Ovary (tissue), 3 donors: ENCODE data around the gene C16orf90.

Experiments
- EP300 ChIP-seq: sonication (generic); formaldehyde crosslinking; IDR thresholded peaks from one replicate; pipeline ENCODE4 v1.6.1; 2017; ENCODE audit warnings: antibody characterized with exemption
- POLR2A ChIP-seq: fragments of 450-650 bp; IDR thresholded peaks from one replicate; pipeline ENCODE4 v1.6.1; 2017; ENCODE audit warnings: antibody characterized with exemption, mild to moderate bottlenecking, moderate library complexity
- TF ChIP-seq, protein P1 (sequence below), 3 donors: fragments of 450-650 bp in 2 of 3; fragments of 200-600 bp in 1 of 3; IDR thresholded peaks; one replicate each; pipeline versions ENCODE4 v1.5.1 to v1.8.0; 2016 to 2022; ENCODE audit warnings: antibody characterized with exemption in 3 of 3, mild to moderate bottlenecking in 1 of 3
- donor health status: DM: no; HTN: no; CAD: no.

DNA sequence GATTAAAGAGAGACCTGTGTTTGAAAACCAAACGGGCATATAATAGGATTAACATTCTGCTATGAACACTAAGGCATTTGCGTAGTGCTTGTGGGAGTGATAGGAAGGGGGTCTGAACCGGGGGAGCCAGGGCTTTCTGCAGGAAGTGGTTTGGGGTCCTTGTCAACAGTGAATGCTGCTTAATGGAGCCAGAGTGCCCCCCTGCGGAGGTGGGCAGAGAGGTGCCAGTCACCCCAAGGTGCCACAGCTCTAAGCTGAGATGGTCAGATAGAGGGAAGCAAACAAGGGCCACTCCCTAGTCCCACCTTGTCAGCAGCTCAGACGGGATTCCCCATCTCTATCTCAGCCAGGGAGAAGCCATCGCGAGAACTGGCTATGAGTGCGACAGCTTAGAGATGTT, 34.1 kb downstream of the C16orf90 start:
- no peak for TF ChIP-seq EP300
- TF ChIP-seq, protein P1, sequence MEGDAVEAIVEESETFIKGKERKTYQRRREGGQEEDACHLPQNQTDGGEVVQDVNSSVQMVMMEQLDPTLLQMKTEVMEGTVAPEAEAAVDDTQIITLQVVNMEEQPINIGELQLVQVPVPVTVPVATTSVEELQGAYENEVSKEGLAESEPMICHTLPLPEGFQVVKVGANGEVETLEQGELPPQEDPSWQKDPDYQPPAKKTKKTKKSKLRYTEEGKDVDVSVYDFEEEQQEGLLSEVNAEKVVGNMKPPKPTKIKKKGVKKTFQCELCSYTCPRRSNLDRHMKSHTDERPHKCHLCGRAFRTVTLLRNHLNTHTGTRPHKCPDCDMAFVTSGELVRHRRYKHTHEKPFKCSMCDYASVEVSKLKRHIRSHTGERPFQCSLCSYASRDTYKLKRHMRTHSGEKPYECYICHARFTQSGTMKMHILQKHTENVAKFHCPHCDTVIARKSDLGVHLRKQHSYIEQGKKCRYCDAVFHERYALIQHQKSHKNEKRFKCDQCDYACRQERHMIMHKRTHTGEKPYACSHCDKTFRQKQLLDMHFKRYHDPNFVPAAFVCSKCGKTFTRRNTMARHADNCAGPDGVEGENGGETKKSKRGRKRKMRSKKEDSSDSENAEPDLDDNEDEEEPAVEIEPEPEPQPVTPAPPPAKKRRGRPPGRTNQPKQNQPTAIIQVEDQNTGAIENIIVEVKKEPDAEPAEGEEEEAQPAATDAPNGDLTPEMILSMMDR (IDR thresholded peaks at IDR 0.05) = no peak
- no peak for TF ChIP-seq POLR2A
